CD4-positive, alpha-beta T cell treated with Interleukin-17A for 1 hour (primary cell): ENCODE measurements around the gene OSBPL8.
"Not testable (repeated sequence)": the region's sequence is repeated elsewhere in the genome, so short reads cannot be mapped to it uniquely, and the experiment has no call there.

Experiments
- DNase-seq: peaks from one replicate; pipeline ENCODE4 v3.0.0-alpha.2; 2020

OSBPL8 gene

GRCh38 chr12:76346236-76346635 is 213.3 kb downstream of the OSBPL8 start:
- DNase-seq = no peak

DNA sequence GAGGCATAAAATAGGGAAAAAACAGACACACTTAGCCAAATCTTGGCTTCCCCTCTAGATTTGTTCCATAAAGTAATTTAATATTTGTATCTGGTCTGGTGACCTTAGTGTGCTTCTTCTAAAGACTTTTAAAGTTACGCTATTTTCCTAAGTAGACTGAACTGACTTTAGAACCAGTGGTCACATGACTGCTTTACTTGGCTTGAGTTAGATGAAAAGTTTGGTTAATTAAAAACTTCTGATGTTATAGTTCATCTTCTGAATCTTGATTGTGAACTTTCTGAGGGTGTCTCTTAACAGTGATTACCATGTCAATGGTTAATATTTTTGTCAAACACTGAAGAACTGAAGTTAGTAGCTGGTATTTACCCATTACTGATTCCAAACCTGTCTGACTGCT is 214.0 kb downstream of the OSBPL8 start:
- DNase-seq = no peak

- DNase-seq = no peak
Measured at GRCh38 chr12:76341436-76342030, 218.0 kb downstream of the OSBPL8 start.

DNA sequence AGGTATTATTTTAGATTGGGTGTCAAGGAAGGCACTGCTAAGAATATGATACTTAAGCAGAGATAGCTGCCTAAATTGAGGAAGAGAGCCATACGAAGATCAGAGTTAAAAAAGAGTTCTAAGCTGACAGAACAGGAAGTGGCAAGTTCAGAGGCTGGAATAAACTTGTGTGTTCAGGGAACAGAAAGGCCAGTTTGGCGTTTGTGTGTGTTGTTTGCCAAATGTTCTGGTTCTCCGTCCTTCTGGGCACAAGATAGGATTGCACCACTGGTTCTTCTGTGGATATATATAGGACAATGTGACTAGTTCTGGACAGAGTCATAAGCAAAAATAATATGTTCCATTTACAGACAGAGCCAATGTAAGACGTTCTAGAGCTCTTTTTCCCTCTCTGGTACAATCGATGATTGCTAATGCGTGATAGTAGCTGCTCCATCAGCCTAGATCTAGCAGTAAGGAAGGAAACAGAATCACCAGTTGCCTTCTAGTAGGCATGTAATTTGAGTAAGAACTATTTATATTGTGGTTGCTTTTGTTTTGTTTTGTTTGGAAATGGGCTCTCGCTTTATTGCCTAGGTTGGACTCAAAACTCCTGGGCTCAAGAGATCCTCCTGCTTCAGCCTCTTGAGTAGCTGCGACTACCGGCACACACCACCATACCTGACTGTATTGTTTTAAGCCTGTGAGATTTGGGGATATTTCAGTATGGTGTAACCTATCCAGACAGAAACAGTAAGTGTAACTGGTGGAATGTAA is 218.7 kb downstream of the OSBPL8 start:
- no peak for DNase-seq

GRCh38 chr12:76337583-76337982 is 222.0 kb downstream of the OSBPL8 start:
- no peak for DNase-seq

- no peak for DNase-seq
Measured at GRCh38 chr12:76332606-76333005, 227.0 kb downstream of the OSBPL8 start.

GRCh38 chr12:76329606-76330005 is 230.0 kb downstream of the OSBPL8 start:
- DNase-seq = no peak

DNA sequence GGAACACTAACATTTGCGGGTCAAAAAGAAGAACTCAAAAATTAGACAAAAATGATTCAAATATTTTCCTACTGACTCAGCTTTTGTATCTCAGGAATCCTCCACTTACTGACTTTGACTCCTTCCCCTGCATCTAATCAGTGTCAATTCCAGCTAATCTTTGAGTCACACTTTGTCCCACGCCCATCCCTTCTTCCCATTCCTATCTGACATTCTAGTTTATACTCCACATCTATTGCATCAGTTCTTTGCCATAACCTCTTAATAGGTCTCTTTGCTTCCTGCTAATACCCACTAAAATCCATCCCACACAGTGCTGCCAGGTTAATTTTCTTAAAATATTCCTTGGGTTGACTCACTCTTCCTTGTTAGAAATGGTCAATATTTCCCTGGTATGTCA is 230.4 kb downstream of the OSBPL8 start:
- DNase-seq = no peak

GRCh38 chr12:76319595-76320319 is 239.8 kb downstream of the OSBPL8 start:
- not testable (repeated sequence) for DNase-seq

GRCh38 chr12:76318773-76319594 is 240.6 kb downstream of the OSBPL8 start:
- no peak for DNase-seq

DNA sequence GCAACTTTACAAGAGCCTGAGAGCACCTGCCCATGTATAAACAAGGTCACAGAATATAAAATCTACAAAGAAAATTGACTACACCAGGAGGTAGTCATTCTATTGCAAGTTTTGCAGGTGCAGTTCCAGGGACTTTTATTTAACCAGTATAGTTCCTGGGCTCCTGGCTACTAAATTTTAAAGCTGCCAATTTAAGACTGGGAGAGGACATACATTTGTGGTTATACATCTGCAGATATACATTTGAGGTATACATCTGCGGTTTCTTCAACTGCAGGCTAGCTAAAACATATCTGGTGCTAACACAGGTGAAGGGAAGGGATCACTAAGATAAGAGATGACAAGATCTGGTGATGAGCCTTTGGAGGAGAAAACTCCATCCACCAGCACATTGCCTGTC is 241.6 kb downstream of the OSBPL8 start:
- no peak for DNase-seq

DNA sequence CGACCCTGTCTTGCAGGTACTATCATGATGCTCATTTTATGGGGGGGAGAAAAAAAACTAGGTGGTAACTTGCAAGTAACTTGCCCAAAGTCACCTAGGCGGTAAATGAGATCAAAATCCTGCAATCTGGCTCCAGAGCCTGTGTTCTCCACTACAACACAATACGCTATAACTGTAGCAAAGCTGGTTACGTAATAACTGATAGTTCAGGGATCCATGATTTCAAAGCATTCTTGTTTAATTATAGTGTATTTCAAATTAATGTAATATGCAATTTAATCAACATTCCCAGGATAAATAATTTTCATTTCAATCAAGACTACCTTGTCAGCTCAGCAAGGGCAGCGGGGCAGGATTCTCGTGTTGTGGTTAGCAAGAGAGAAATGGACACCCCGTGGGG is 243.1 kb downstream of the OSBPL8 start:
- DNase-seq = no peak

DNA sequence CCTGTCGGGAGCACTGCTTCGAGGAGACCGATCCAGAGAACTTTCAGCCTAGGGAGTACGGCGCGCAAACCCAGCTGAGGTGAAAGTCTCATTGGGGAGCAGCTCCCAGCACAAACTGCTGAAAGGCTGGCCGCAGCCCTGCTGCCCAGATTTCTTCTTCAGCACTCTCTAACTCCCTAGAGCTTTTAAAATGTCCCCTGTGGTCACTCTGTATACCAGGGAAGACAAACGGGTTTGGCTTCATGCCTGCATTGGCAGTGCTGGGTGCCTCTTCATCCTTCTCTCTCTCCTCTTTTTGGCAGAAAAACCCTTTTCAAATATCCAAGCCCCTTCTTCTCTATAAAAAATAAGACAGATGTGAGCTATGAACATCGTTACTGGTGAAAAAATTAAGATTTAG is 246.3 kb downstream of the OSBPL8 start:
- DNase-seq = no peak

DNA sequence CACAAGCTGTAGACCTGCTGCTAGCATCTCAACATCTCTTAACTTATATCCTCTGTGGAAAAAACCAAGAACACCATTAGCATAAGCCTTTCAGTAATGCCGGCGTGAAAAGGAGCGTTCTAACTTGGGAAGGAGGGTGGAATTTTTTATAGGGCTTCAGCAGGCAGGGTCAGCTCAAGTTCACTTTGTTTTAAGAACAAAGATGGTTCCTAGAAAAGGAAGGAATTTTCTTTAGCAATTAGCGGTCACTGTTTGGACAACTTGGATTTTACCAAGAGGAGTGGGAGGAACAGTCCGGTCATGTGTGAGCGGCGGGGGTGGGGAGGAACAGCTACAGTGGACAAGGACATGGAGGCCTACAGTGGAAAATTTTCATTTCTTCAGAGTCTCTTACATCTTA is 247.3 kb downstream of the OSBPL8 start:
- DNase-seq = no peak

GRCh38 chr12:76311796-76312195 is 247.8 kb downstream of the OSBPL8 start:
- no peak for DNase-seq

DNA sequence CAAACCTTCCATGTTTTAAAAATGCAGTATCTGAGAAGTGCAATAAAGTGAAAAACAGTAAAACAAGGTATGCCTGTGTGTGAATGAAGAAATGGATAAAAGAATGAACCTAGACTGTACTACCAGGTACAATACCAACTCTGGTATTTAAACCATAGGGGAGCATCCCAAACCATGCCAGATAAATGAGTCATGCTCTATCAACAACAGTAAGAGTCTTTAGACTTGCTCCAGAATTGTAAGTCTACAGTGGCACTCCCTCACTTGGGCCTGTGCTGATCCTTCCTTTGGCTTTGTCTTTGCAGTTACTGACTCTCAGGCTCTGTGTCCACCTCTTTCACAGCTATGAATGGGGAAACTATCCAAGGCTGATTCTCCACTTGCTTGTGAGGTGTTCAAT is 249.5 kb downstream of the OSBPL8 start:
- DNase-seq = no peak

DNA sequence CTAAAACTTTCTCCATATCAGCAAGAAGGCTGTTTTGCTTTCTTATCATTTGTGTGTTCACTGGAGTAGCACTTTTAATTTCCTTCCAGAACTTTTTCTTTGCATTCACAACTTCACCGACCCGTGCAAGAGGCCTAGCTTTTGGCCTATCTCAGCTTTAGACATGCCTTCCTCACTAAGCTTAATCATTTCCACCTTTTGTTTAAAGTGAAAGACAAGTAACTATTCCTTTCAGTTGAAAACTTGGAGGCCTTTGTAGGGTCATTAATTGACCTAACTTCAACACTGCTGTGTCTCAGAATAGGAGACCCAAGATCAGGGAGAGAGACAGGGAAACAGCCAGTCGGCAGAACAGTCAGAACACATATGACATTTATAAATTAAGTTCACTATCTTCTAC is 250.7 kb downstream of the OSBPL8 start:
- no peak for DNase-seq

DNA sequence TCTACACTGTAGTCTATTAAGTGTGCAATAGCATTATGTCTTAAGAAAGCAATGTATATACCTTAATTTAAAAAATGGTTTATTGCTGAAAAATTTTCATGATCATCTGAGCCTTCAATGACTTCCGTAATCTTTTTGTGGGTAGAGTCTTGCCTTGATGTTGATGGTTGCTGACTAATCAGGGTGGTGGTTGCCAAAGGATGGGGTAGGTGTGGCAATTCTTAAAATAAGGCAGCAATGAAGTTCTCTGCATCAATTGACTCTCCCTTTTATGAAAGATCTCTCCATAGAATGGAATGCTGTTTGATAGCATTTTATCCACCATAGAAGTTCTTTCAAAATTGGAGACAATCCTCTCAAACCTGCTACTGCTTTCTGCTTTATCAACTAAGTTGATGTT is 252.5 kb downstream of the OSBPL8 start:
- DNase-seq = no peak

DNA sequence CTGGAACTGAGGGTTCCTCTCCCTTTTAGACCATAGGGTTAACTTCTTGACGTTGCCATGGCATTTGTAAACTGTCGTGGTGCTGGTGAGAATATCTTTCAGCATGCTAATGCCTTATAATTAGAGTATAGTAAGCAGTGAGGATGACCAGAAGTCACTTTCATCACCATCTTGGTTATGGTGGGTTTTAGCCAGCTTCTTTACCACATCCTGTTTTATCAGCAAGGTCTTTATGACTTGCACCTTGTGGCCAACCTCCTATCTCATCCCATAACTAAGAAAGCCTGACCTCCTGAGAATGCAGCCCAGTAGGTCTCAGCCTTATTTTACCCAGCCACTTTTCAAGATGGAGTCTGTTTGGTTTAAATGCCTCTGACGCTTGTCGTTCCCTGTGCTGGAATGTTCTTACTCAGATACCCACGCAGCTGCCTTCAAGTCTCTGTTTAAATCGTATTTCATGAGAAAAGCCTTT is 255.5 kb downstream of the OSBPL8 start:
- no peak for DNase-seq

GRCh38 chr12:76303365-76303764 is 256.2 kb downstream of the OSBPL8 start:
- no peak for DNase-seq
